CD4-positive, alpha-beta T cell (primary cell): ENCODE measurements around the gene HMGN1. TPM values are rescaled to one million over a fixed set of nuclear protein-coding genes. Genes with fewer than 3 reads are reported as not detected.

Source experiments
- ATAC-seq: fragments of 200-7000 bp; cut with Tn5 transposase; one replicate; pipeline ENCODE4 v1.10.0; 2022; ENCODE audit warnings: mild to moderate bottlenecking; ENCODE audit not compliant: poor library complexity
- CTCF ChIA-PET: fragments of 350-600 bp; sonication (Branson Sonifier 250); formaldehyde crosslinking; loops from one replicate; lab custom pipeline; 2021; ENCODE audit warnings: antibody characterized with exemption, inconsistent platforms; lab: Charles Lee
- POLR2A ChIA-PET: fragments of 350-600 bp; sonication (Branson Sonifier 250); formaldehyde crosslinking; loops from one replicate; lab custom pipeline; 2021; ENCODE audit warnings: antibody characterized with exemption, inconsistent platforms; lab: Charles Lee
- DNase-seq, 14 experiments: peaks; one replicate each; pipeline ENCODE4 v3.0.0-alpha.2; 2013 to 2020; ENCODE audit warnings: mixed read lengths in 2 of 14
- H3K27ac ChIP-seq, 2 donors: one replicate each; pipeline versions ENCODE4 v1.5.1 to v1.7.0; 2013; ENCODE audit warnings: low read length in 2 of 2, low read depth in 1 of 2, mild to moderate bottlenecking in 1 of 2
- H3K27me3 ChIP-seq, 2 experiments: 1 replicate in 1 of 2; 2 replicates in 1 of 2; pipeline versions ENCODE4 v1.6.1 to v1.7.0; 2013; ENCODE audit warnings: low read length in 2 of 2, control low read depth in 1 of 2, mild to moderate bottlenecking in 1 of 2, moderate library complexity in 1 of 2; ENCODE audit not compliant: insufficient read depth in 2 of 2, control insufficient read depth in 1 of 2
- H3K36me3 ChIP-seq: one replicate; pipeline ENCODE4 v1.6.1; 2013; ENCODE audit warnings: low read length, control low read depth; ENCODE audit not compliant: insufficient read depth
- H3K4me1 ChIP-seq: one replicate; pipeline ENCODE4 v1.6.1; 2013; ENCODE audit warnings: low read length, control low read depth; ENCODE audit not compliant: insufficient read depth
- H3K4me3 ChIP-seq: one replicate; pipeline ENCODE4 v1.5.1; 2013; ENCODE audit warnings: mild to moderate bottlenecking, low read length, moderate library complexity
- H3K9me3 ChIP-seq, 2 experiments: 1 replicate in 1 of 2; 2 replicates in 1 of 2; pipeline versions ENCODE4 v1.6.1 to v1.7.0; 2013; ENCODE audit warnings: low read length in 2 of 2, mild to moderate bottlenecking in 2 of 2, control low read depth in 1 of 2, moderate library complexity in 1 of 2; ENCODE audit not compliant: control insufficient read depth in 1 of 2, insufficient read depth in 1 of 2
- H3K27ac Mint-ChIP-seq: one replicate; pipeline ENCODE4 v1.8.0; 2020; ENCODE audit warnings: mixed read lengths
- H3K27me3 Mint-ChIP-seq: one replicate; pipeline ENCODE4 v1.8.0; 2021; ENCODE audit warnings: mixed read lengths
- H3K36me3 Mint-ChIP-seq: one replicate; pipeline ENCODE4 v1.8.0; 2021; ENCODE audit warnings: low read depth, mixed read lengths
- H3K4me1 Mint-ChIP-seq: one replicate; pipeline ENCODE4 v1.8.0; 2021; ENCODE audit warnings: low read depth, mixed read lengths
- H3K4me3 Mint-ChIP-seq: one replicate; pipeline ENCODE4 v1.8.0; 2020; ENCODE audit warnings: mild to moderate bottlenecking, mixed read lengths
- H3K9me3 Mint-ChIP-seq: one replicate; pipeline ENCODE4 v1.8.0; 2020; ENCODE audit warnings: mixed read lengths
- CTCF ChIP-seq: fragments of 200-600 bp; IDR thresholded peaks from one replicate; pipeline ENCODE4 v1.8.0; 2022; ENCODE audit warnings: antibody characterized with exemption, mild to moderate bottlenecking
- intact Hi-C, 2 experiments: fragments of 100-400 bp; cut with DNase I in 1 of 2; cut with micrococcal nuclease in 1 of 2; formaldehyde crosslinking; loops; one replicate each; pipeline versions ENCODE4 v1.15.1 to v1.9.0; 2023 to 2025; cut with DNase I, micrococcal nuclease
- total RNA-seq, 174 experiments: library from RNA in 2 of 174; stranded (reverse) in 2 of 174; gene quantifications; one replicate each; pipeline ENCODE4 v1.2.3 and lab custom pipeline; 2021 to 2026

The HMGN1 gene
- total RNA-seq, 2 experiments from 2014 or later: 256 to 262 TPM

GRCh38 chr21:39348040-39348354 lies 891 bp downstream of the HMGN1 start:
- peak; percentile 8 for ATAC-seq
- POLR2A ChIA-PET: interaction anchor here (0.6 to 7.2 kb wide), 16 partner anchors 9 to 516 kb away, joined by 3 to 201 read pairs (median 4); partner anchors contain the start of genes BRWD1 and PSMG1

GRCh38 chr21:39347537-39347936 lies 1.4 kb downstream of the HMGN1 start:
- Histone ChIP-seq H3K9me3 (no peaks in the 10 kb centered on the region), H3K36me3 (peaks cover 36% of the 10 kb centered on the region), H3K27me3 (no peaks in the 10 kb centered on the region), H3K27ac (peak overlapping the region; percentile 21 to 82), H3K4me3 (peak overlapping the region; percentile 93), H3K4me1 (peaks cover 25% of the 10 kb centered on the region)
- TF ChIP-seq CTCF: no peak
- H3K4me1 Mint-ChIP-seq: peaks cover 43% of the 10 kb centered on the region
- intact Hi-C loops: no loop called here
- CTCF ChIA-PET: interaction anchor here (0.8 to 2.2 kb wide), 3 partner anchors 32 to 64 kb away, joined by 3 to 6 read pairs (median 5); a partner anchor contains a TSS
- no peaks in the 10 kb centered on the region for H3K27me3 Mint-ChIP-seq
- H3K4me3 Mint-ChIP-seq: peak overlapping the region; percentile 96
- H3K9me3 Mint-ChIP-seq: no peaks in the 10 kb centered on the region
- H3K27ac Mint-ChIP-seq: peak overlapping the region; percentile 96
- POLR2A ChIA-PET: interaction anchor here (0.6 to 7.2 kb wide), 14 partner anchors 9 to 515 kb away, joined by 3 to 201 read pairs (median 4); partner anchors contain the start of genes BRWD1 and PSMG1
- no peak for ATAC-seq
- peaks cover 61% of the 10 kb centered on the region for H3K36me3 Mint-ChIP-seq
- peak in 2 of 14 experiments; percentile 15 to 17 for DNase-seq

More at GRCh38 chr21:39348040-39348354, 891 bp downstream of the HMGN1 start:
- H3K27ac Mint-ChIP-seq: peak overlapping the region; percentile 96
- no peaks in the 10 kb centered on the region for H3K9me3 Mint-ChIP-seq
- Histone ChIP-seq H3K27me3 (no peaks in the 10 kb centered on the region), H3K4me1 (peaks cover 25% of the 10 kb centered on the region), H3K4me3 (peak overlapping the region; percentile 93), H3K27ac (peak overlapping the region; percentile 74 to 82), H3K36me3 (peaks cover 35% of the 10 kb centered on the region), H3K9me3 (no peaks in the 10 kb centered on the region)
- TF ChIP-seq CTCF: no peak
- DNase-seq: peak in 1 of 14 experiments; percentile 47
- peaks cover 43% of the 10 kb centered on the region for H3K4me1 Mint-ChIP-seq
- no peaks in the 10 kb centered on the region for H3K27me3 Mint-ChIP-seq
- CTCF ChIA-PET: interaction anchor here (1.8 to 2.2 kb wide), 2 partner anchors 40 to 64 kb away, joined by 5 to 6 read pairs; no protein-coding TSS in a partner anchor
- intact Hi-C loops: loop anchor here (2.0 kb wide), 3 partner anchors 33 to 165 kb away; partner anchors contain the start of gene PSMG1 (in 1 of the 2)
- peaks cover 56% of the 10 kb centered on the region for H3K36me3 Mint-ChIP-seq
- peak overlapping the region; percentile 96 for H3K4me3 Mint-ChIP-seq

GRCh38 chr21:39346671-39347331 lies 2.1 kb downstream of the HMGN1 start:
- H3K36me3 Mint-ChIP-seq: peaks cover 68% of the 10 kb centered on the region
- H3K27ac Mint-ChIP-seq: peak overlapping the region; percentile 96
- H3K9me3 ChIP-seq: no peaks in the 10 kb centered on the region
- CTCF ChIA-PET: interaction anchor here (0.8 to 2.2 kb wide), 2 partner anchors 33 to 41 kb away, joined by 3 to 6 read pairs; a partner anchor contains a TSS
- H3K27me3 ChIP-seq: no peaks in the 10 kb centered on the region
- H3K4me3 Mint-ChIP-seq: peak overlapping the region; percentile 88
- no peaks in the 10 kb centered on the region for H3K27me3 Mint-ChIP-seq
- H3K4me3 ChIP-seq: no peak overlapping the region
- peaks cover 39% of the 10 kb centered on the region for H3K36me3 ChIP-seq
- ATAC-seq: no peak
- no peak for TF ChIP-seq CTCF
- peaks cover 43% of the 10 kb centered on the region for H3K4me1 Mint-ChIP-seq
- peaks cover 25% of the 10 kb centered on the region for H3K4me1 ChIP-seq
- H3K27ac ChIP-seq: no peak overlapping the region
- no peak for DNase-seq
- intact Hi-C loops: no loop called here
- POLR2A ChIA-PET: interaction anchor here (1.0 to 7.2 kb wide), 8 partner anchors 8 to 164 kb away, joined by 3 to 201 read pairs (median 10); partner anchors contain the start of genes BRWD1 and PSMG1
- H3K9me3 Mint-ChIP-seq: no peaks in the 10 kb centered on the region
